Astrocyte (in vitro differentiated cells and primary cell): ENCODE measurements around the gene RFLNA. TPM values are rescaled to one million over a fixed set of nuclear protein-coding genes. Genes with fewer than 3 reads are reported as not detected.
A peak's percentile ranks its signal among the peaks of the same experiment; 100 is the strongest.

Experiments used
- DNase-seq: peaks from one replicate; pipeline ENCODE4 v3.0.0-alpha.2; 2010; ENCODE audit warnings: low read depth
- FAIRE-seq: peaks from 2 replicates; lab custom pipeline; 2011; peaks lifted over from hg19 to GRCh38; lab: Jason Lieb, UNC
- H2AFZ ChIP-seq: 2 replicates; pipeline ENCODE4 v1.6.0; 2012; ENCODE audit warnings: low read depth, low read length, inconsistent platforms
- H3K27ac ChIP-seq: 2 replicates; pipeline ENCODE4 v1.5.1; 2011; ENCODE audit warnings: low read depth, low read length, inconsistent platforms
- H3K27me3 ChIP-seq: 2 replicates; pipeline ENCODE4 v1.6.0; 2011; ENCODE audit warnings: low read length, inconsistent platforms; ENCODE audit not compliant: insufficient read depth
- H3K36me3 ChIP-seq: 2 replicates; pipeline ENCODE4 v1.5.1; 2011; ENCODE audit warnings: low read length, inconsistent platforms; ENCODE audit not compliant: insufficient read depth
- H3K4me1 ChIP-seq: 2 replicates; pipeline ENCODE4 v1.5.1; 2011; ENCODE audit warnings: low read length, inconsistent platforms; ENCODE audit not compliant: insufficient read depth
- H3K4me2 ChIP-seq: 2 replicates; pipeline ENCODE4 v1.6.0; 2012; ENCODE audit warnings: low read length, inconsistent platforms
- H3K4me3 ChIP-seq: 2 replicates; pipeline ENCODE4 v1.5.1; 2011; ENCODE audit warnings: low read depth, mild to moderate bottlenecking, low read length, inconsistent platforms; ENCODE audit not compliant: insufficient read depth
- H3K79me2 ChIP-seq: 2 replicates; pipeline ENCODE4 v1.6.0; 2012; ENCODE audit warnings: mild to moderate bottlenecking, low read length, inconsistent platforms; ENCODE audit not compliant: insufficient read depth
- H3K9ac ChIP-seq: 2 replicates; pipeline ENCODE4 v1.6.0; 2012; ENCODE audit warnings: mild to moderate bottlenecking, low read length, inconsistent platforms
- H3K9me3 ChIP-seq: 2 replicates; pipeline ENCODE4 v1.5.1; 2012; ENCODE audit warnings: low read depth, mild to moderate bottlenecking, low read length, inconsistent platforms; ENCODE audit not compliant: insufficient read depth
- H4K20me1 ChIP-seq: 2 replicates; pipeline ENCODE4 v1.6.0; 2012; ENCODE audit warnings: low read length, inconsistent platforms; ENCODE audit not compliant: insufficient read depth
- H3K27ac Mint-ChIP-seq: one replicate; pipeline ENCODE4 v1.8.0; 2021; ENCODE audit warnings: mild to moderate bottlenecking, mixed read lengths; ENCODE audit not compliant: unreplicated experiment
- H3K27me3 Mint-ChIP-seq: one replicate; pipeline ENCODE4 v1.8.0; 2021; ENCODE audit warnings: low read depth, mixed read lengths; ENCODE audit not compliant: unreplicated experiment
- H3K36me3 Mint-ChIP-seq: one replicate; pipeline ENCODE4 v1.8.0; 2021; ENCODE audit warnings: low read depth, mixed read lengths; ENCODE audit not compliant: unreplicated experiment
- H3K4me1 Mint-ChIP-seq: one replicate; pipeline ENCODE4 v1.8.0; 2021; ENCODE audit warnings: low read depth, mixed read lengths; ENCODE audit not compliant: unreplicated experiment
- H3K4me3 Mint-ChIP-seq: one replicate; pipeline ENCODE4 v1.8.0; 2021; ENCODE audit warnings: mild to moderate bottlenecking, moderate library complexity, mixed read lengths; ENCODE audit not compliant: unreplicated experiment
- H3K9me3 Mint-ChIP-seq: one replicate; pipeline ENCODE4 v1.8.0; 2021; ENCODE audit warnings: mild to moderate bottlenecking, mixed read lengths; ENCODE audit not compliant: unreplicated experiment
- EZH2 ChIP-seq: IDR thresholded peaks from 2 replicates; pipeline ENCODE4 v1.6.1; 2012; ENCODE audit warnings: mild to moderate bottlenecking, low read length, inconsistent platforms; ENCODE audit not compliant: insufficient read depth
- microRNA-seq: library from miRNA; unstranded; fragments of <30 nt; microRNA quantifications from one replicate; pipeline ENCODE4 v1.2.0, GENCODE V29; 2020
- total RNA-seq: library from RNA; stranded (reverse); gene quantifications from 2 replicates; pipeline ENCODE4 v1.2.1, GENCODE V29; 2021
- TF ChIP-seq, protein P1 (sequence below): IDR thresholded peaks from 2 replicates; pipeline ENCODE4 v1.5.1; 2011; ENCODE audit warnings: low read depth, mild to moderate bottlenecking, inconsistent platforms, low read length, moderate library complexity; ENCODE audit not compliant: insufficient read depth

Gene RFLNA
- total RNA-seq, 1 donor from 2014 or later = 1.8 TPM

DNA sequence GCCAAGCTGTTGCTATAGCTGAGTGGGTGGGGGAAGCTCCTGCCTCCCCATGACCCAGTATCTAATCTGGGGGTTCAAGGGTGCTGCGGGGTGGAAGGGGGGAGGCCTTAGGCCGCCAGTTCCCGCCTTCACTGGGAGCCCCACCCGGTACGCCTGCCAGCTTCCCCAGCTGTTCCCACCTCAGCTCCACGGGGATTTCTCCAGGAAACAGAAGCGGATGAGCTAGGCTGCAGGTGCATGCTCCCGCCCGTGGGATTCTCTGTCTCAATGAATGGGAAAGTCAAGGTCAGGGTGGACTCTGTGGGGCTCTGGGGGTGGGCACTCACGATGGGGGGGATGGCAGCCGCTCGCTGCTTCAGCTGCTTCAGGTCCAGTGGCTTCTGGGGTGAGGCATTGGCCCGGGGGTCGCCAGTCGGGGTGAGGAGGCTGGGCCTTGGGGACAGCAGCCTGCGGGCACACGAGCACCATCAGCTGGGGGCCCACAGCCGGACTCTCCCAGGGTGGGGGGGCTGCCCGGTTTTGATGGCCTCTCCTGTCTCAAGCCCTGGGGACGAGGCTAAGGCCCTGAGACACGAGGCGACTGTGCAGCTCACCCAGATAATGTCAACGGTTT lies 68.6 kb downstream of the RFLNA start:
- peaks cover 98% of the 10 kb centered on the region for H4K20me1 ChIP-seq
- peaks cover 29% of the 10 kb centered on the region for H3K36me3 ChIP-seq
- TF ChIP-seq EZH2 = no peak
- TF ChIP-seq, protein P1, sequence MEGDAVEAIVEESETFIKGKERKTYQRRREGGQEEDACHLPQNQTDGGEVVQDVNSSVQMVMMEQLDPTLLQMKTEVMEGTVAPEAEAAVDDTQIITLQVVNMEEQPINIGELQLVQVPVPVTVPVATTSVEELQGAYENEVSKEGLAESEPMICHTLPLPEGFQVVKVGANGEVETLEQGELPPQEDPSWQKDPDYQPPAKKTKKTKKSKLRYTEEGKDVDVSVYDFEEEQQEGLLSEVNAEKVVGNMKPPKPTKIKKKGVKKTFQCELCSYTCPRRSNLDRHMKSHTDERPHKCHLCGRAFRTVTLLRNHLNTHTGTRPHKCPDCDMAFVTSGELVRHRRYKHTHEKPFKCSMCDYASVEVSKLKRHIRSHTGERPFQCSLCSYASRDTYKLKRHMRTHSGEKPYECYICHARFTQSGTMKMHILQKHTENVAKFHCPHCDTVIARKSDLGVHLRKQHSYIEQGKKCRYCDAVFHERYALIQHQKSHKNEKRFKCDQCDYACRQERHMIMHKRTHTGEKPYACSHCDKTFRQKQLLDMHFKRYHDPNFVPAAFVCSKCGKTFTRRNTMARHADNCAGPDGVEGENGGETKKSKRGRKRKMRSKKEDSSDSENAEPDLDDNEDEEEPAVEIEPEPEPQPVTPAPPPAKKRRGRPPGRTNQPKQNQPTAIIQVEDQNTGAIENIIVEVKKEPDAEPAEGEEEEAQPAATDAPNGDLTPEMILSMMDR = no peak
- H3K4me2 ChIP-seq = no peak overlapping the region
- peak overlapping the region; percentile 18 for H3K9ac ChIP-seq
- no peaks in the 10 kb centered on the region for H3K27me3 Mint-ChIP-seq
- peaks cover 100% of the 10 kb centered on the region for H3K79me2 ChIP-seq
- no peaks in the 10 kb centered on the region for H3K27me3 ChIP-seq
- H3K4me3 Mint-ChIP-seq = no peak overlapping the region
- H3K36me3 Mint-ChIP-seq = peaks cover 12% of the 10 kb centered on the region
- peaks cover 4% of the 10 kb centered on the region for H3K4me1 Mint-ChIP-seq
- H2AFZ ChIP-seq = no peak overlapping the region
- H3K9me3 Mint-ChIP-seq = no peaks in the 10 kb centered on the region
- H3K4me3 ChIP-seq = no peak overlapping the region
- FAIRE-seq (no peak), DNase-seq (no peak)
- H3K4me1 ChIP-seq = peaks cover 17% of the 10 kb centered on the region
- no peak overlapping the region for H3K27ac Mint-ChIP-seq
- H3K27ac ChIP-seq = no peak overlapping the region
- H3K9me3 ChIP-seq = no peaks in the 10 kb centered on the region

DNA sequence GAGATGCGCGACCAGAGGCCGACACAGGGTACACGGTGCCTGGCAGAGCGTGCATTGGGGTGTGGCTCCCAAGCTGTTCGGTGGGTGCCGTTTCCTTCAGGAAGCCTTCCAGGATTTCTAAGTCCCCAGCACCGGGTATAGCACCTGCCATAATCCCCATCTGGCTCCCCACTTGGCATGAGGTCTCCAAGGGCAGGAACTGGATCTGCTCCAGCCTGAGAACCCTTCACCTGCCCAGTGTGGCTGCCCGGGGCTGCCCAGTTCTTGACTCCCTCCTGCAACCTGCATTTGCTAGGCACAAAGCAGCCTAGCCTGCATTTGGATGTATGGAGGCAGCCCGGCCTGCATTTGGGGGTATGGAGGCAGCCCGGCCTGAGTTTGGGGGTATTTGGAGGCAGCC lies 69.7 kb downstream of the RFLNA start:
- DNase-seq = no peak
- Mint-ChIP-seq H3K4me3 (no peak overlapping the region), H3K4me1 (peaks cover 8% of the 10 kb centered on the region), H3K27ac (no peak overlapping the region), H3K9me3 (no peaks in the 10 kb centered on the region), H3K36me3 (peaks cover 8% of the 10 kb centered on the region), H3K27me3 (no peaks in the 10 kb centered on the region)
- H2AFZ ChIP-seq = no peak overlapping the region
- H4K20me1 ChIP-seq = peaks cover 98% of the 10 kb centered on the region
- no peak for TF ChIP-seq EZH2
- TF ChIP-seq, protein P1 = no peak
- no peak overlapping the region for H3K27ac ChIP-seq
- FAIRE-seq = no peak
- H3K79me2 ChIP-seq = peaks cover 99% of the 10 kb centered on the region
- H3K4me3 ChIP-seq = no peak overlapping the region
- no peak overlapping the region for H3K4me2 ChIP-seq
- peaks cover 28% of the 10 kb centered on the region for H3K4me1 ChIP-seq
- H3K27me3 ChIP-seq = no peaks in the 10 kb centered on the region
- H3K9me3 ChIP-seq = no peaks in the 10 kb centered on the region
- peaks cover 22% of the 10 kb centered on the region for H3K36me3 ChIP-seq
- H3K9ac ChIP-seq = no peak overlapping the region

Small RNA genes within 50 kb of the gene (microRNA-seq; reads per million reads assigned to microRNA genes)
- 9.3 reads per million, percentile 34 among the genes with 10 or more reads in this experiment for gene MIR6880
